MM.1S (cell line): Measurements from ENCODE around the gene CATSPERB.
"Not testable (repeated sequence)": the region's sequence is repeated elsewhere in the genome, so short reads cannot be mapped to it uniquely, and the experiment has no call there.

Experiments
- DNase-seq: peaks from one replicate; pipeline ENCODE4 v3.0.0-alpha.2; 2015
- H2AFZ ChIP-seq: fragments of 300-600 bp; sonication (generic); 2 replicates; pipeline ENCODE4 v1.6.0; 2016; ENCODE audit warnings: antibody characterized with exemption, low read length
- H3F3A ChIP-seq: fragments of 300-600 bp; sonication (generic); 2 replicates; pipeline ENCODE4 v1.6.1; 2016; ENCODE audit warnings: mild to moderate bottlenecking, antibody characterized with exemption, low read length, moderate library complexity, mixed read lengths; ENCODE audit not compliant: insufficient read depth
- H3K27ac ChIP-seq: fragments of 300-600 bp; sonication (generic); 2 replicates; pipeline ENCODE4 v1.5.1; 2016; ENCODE audit warnings: mild to moderate bottlenecking, low read length
- H3K27me3 ChIP-seq: fragments of 300-600 bp; sonication (generic); replicated peaks from 2 replicates; pipeline ENCODE4 v1.6.0; 2016; ENCODE audit warnings: low read length; ENCODE audit not compliant: insufficient read depth
- H3K36me3 ChIP-seq: fragments of 300-600 bp; sonication (generic); replicated peaks from 2 replicates; pipeline ENCODE4 v1.6.1; 2016; ENCODE audit warnings: mild to moderate bottlenecking, low read length, mixed read lengths; ENCODE audit not compliant: insufficient read depth
- H3K4me1 ChIP-seq: fragments of 300-600 bp; sonication (generic); 2 replicates; pipeline ENCODE4 v1.6.1; 2016; ENCODE audit warnings: low read length, mixed read lengths
- H3K4me2 ChIP-seq: fragments of 300-600 bp; sonication (generic); 2 replicates; pipeline ENCODE4 v1.6.0; 2016; ENCODE audit warnings: low read depth, low read length
- H3K4me3 ChIP-seq: fragments of 300-600 bp; sonication (generic); 2 replicates; pipeline ENCODE4 v1.5.1; 2016; ENCODE audit warnings: low read length, mixed read lengths
- H3K79me2 ChIP-seq: fragments of 300-600 bp; sonication (generic); 2 replicates; pipeline ENCODE4 v1.6.1; 2016; ENCODE audit warnings: mixed run types, low read length, mixed read lengths
- H3K9ac ChIP-seq: fragments of 300-600 bp; sonication (generic); 2 replicates; pipeline ENCODE4 v1.6.1; 2016; ENCODE audit warnings: low read length, mixed read lengths
- H3K9me2 ChIP-seq: fragments of 300-600 bp; sonication (generic); replicated peaks from 2 replicates; pipeline ENCODE4 v1.6.1; 2016; ENCODE audit warnings: mild to moderate bottlenecking, low read length, mixed read lengths; ENCODE audit not compliant: insufficient read depth
- H3K9me3 ChIP-seq: fragments of 300-600 bp; sonication (generic); replicated peaks from 2 replicates; pipeline ENCODE4 v1.6.1; 2016; ENCODE audit warnings: mild to moderate bottlenecking, low read length, mixed read lengths; ENCODE audit not compliant: insufficient read depth
- H4K20me1 ChIP-seq: fragments of 300-600 bp; sonication (generic); 2 replicates; pipeline ENCODE4 v1.6.1; 2016; ENCODE audit warnings: mild to moderate bottlenecking, low read length, moderate library complexity, mixed read lengths; ENCODE audit not compliant: insufficient read depth
- EZH2 ChIP-seq: fragments of 300-600 bp; sonication (generic); optimal IDR thresholded peaks from 2 replicates; pipeline ENCODE3; 2017; ENCODE audit warnings: low read depth, mild to moderate bottlenecking, antibody characterized with exemption, low read length, mixed read lengths
- EZH2phosphoT487 ChIP-seq: fragments of 300-600 bp; sonication (generic); IDR thresholded peaks from 2 replicates; pipeline ENCODE4 v1.6.1; 2018; ENCODE audit warnings: antibody characterized with exemption, low read length
- TF ChIP-seq, protein P1 (sequence below): fragments of 300-600 bp; sonication (generic); IDR thresholded peaks from 2 replicates; pipeline ENCODE4 v1.5.1; 2016; ENCODE audit warnings: antibody characterized with exemption, low read length, mixed read lengths

The CATSPERB gene

GRCh38 chr14:91742621-91743304 lies 10.9 kb upstream of the CATSPERB start:
- H3K4me2 ChIP-seq = no peak overlapping the region
- TF ChIP-seq EZH2phosphoT487 = no peak
- TF ChIP-seq, protein P1, sequence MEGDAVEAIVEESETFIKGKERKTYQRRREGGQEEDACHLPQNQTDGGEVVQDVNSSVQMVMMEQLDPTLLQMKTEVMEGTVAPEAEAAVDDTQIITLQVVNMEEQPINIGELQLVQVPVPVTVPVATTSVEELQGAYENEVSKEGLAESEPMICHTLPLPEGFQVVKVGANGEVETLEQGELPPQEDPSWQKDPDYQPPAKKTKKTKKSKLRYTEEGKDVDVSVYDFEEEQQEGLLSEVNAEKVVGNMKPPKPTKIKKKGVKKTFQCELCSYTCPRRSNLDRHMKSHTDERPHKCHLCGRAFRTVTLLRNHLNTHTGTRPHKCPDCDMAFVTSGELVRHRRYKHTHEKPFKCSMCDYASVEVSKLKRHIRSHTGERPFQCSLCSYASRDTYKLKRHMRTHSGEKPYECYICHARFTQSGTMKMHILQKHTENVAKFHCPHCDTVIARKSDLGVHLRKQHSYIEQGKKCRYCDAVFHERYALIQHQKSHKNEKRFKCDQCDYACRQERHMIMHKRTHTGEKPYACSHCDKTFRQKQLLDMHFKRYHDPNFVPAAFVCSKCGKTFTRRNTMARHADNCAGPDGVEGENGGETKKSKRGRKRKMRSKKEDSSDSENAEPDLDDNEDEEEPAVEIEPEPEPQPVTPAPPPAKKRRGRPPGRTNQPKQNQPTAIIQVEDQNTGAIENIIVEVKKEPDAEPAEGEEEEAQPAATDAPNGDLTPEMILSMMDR = no peak
- no peak for TF ChIP-seq EZH2
- H3K36me3 ChIP-seq = no peaks in the 10 kb centered on the region
- H4K20me1 ChIP-seq = no peaks in the 10 kb centered on the region
- DNase-seq = no peak
- H3K4me3 ChIP-seq = no peak overlapping the region
- no peaks in the 10 kb centered on the region for H3K79me2 ChIP-seq
- no peaks in the 10 kb centered on the region for H3K9me3 ChIP-seq
- H3K27ac ChIP-seq = no peak overlapping the region
- H3K4me1 ChIP-seq = no peaks in the 10 kb centered on the region
- no peaks in the 10 kb centered on the region for H3F3A ChIP-seq
- H3K27me3 ChIP-seq = no peaks in the 10 kb centered on the region
- H2AFZ ChIP-seq = no peak overlapping the region
- H3K9ac ChIP-seq = no peak overlapping the region
- H3K9me2 ChIP-seq = no peaks in the 10 kb centered on the region

DNA sequence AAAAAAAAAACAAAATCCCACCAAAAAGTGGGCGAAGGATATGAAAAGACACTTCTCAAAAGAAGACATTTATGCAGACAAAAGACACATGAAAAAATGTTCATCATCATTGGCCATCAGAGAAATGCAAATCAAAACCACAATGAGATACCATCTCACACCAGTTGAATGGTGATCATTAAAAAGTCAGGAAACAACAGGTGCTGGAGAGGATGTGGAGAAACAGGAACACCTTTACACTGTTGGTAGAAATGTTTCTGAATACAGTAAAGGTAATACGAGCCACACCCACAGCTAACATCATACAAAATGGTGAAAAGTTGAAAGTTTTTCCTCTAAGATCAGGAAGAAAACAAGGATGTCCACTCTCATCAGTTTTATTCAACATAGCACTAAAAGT lies 8.0 kb upstream of the CATSPERB start:
- not testable (repeated sequence) for H3K4me3 ChIP-seq, H3K4me2 ChIP-seq

GRCh38 chr14:91737619-91738018 lies 5.7 kb upstream of the CATSPERB start:
- no peaks in the 10 kb centered on the region for H3K9me2 ChIP-seq
- H3K27me3 ChIP-seq = no peaks in the 10 kb centered on the region
- no peak overlapping the region for H3K4me3 ChIP-seq
- no peak for DNase-seq
- no peak overlapping the region for H3K27ac ChIP-seq
- no peak overlapping the region for H3K9ac ChIP-seq
- H3K9me3 ChIP-seq = no peaks in the 10 kb centered on the region
- H2AFZ ChIP-seq = no peak overlapping the region
- no peaks in the 10 kb centered on the region for H4K20me1 ChIP-seq
- H3K79me2 ChIP-seq = no peaks in the 10 kb centered on the region
- TF ChIP-seq EZH2 (no peak), EZH2phosphoT487 (no peak)
- TF ChIP-seq, protein P1 = no peak
- H3K4me1 ChIP-seq = no peaks in the 10 kb centered on the region
- H3K4me2 ChIP-seq = no peak overlapping the region
- H3F3A ChIP-seq = no peaks in the 10 kb centered on the region
- H3K36me3 ChIP-seq = no peaks in the 10 kb centered on the region

More for the DNA sequence above, 8.0 kb upstream of the CATSPERB start:
- not testable (repeated sequence) for H3F3A ChIP-seq, DNase-seq, H3K27me3 ChIP-seq, H3K27ac ChIP-seq, H4K20me1 ChIP-seq, H3K9me3 ChIP-seq, H3K4me1 ChIP-seq, H3K36me3 ChIP-seq, H3K9me2 ChIP-seq, H3K79me2 ChIP-seq, H3K9ac ChIP-seq, H2AFZ ChIP-seq

DNA sequence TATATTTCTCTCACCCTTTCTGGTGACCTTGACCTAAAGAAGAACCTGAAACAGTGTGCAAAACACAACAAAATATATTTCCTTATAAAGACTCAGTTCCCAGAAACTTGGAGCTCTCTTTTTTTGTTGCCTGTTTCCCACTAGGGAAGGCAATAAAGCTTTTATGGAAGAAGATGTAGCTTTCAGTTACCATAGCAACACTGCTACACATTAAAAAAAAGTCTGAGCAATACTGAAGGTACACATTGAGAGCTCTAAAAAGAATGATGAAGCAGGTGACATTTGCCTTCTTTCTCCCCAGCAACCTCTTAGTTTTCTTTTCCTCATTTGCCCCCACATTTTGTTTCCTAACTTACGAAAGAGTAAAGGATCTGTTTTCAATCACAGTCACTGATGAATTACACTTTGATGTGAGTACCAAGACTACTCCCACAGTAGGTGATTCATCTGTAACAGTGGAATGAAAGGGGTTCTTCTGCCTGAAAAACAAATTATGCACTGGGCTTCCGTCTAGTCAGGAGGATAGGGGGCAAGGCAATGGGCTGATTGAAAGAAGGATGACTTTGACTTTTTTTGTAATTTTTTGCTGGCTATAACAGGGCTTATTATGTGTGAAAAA lies 1.1 kb upstream of the CATSPERB start:
- H3K9me3 ChIP-seq = no peaks in the 10 kb centered on the region
- no peaks in the 10 kb centered on the region for H3K9me2 ChIP-seq
- H3K27me3 ChIP-seq = no peaks in the 10 kb centered on the region
- H3K9ac ChIP-seq = no peak overlapping the region
- no peak overlapping the region for H3K4me2 ChIP-seq
- no peaks in the 10 kb centered on the region for H3F3A ChIP-seq
- no peak overlapping the region for H3K4me3 ChIP-seq
- no peaks in the 10 kb centered on the region for H3K79me2 ChIP-seq
- no peak for TF ChIP-seq EZH2phosphoT487
- no peak for TF ChIP-seq EZH2
- no peaks in the 10 kb centered on the region for H3K4me1 ChIP-seq
- H3K27ac ChIP-seq = no peak overlapping the region
- H4K20me1 ChIP-seq = no peaks in the 10 kb centered on the region
- H2AFZ ChIP-seq = no peak overlapping the region
- no peaks in the 10 kb centered on the region for H3K36me3 ChIP-seq
- DNase-seq = no peak
